GM19468 (cell line): ENCODE results near the gene KRTAP1-4.
"Not testable (repeated sequence)": the region's sequence is repeated elsewhere in the genome, so short reads cannot be mapped to it uniquely, and the experiment has no call there.

Experiments used
- ATAC-seq: cut with Tn5 transposase; IDR thresholded peaks from one replicate; pipeline ENCODE4 v1.9.1; 2021; ENCODE audit warnings: mild to moderate bottlenecking, moderate library complexity, moderate number of reproducible peaks; ENCODE audit not compliant: unreplicated experiment; ENCODE audit errors: extremely low read depth

The KRTAP1-4 gene

DNA sequence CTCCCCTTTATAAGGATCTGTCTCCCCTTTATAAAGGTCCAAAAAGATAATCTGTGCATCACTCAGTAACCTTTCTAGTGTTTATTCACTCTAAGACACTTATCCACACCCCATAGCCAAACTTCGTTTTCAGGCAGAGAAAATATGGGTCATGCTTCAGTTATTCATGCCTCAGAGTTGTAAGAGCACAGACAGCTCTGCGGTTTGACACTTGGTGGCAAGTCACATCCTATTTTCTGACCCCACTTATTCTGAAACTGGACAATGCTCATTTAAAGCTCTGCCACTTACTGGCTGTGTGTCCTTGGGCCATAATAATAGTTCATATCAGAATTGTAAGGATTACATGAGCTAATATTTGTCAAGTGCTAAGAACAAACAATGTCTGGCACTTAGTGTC is 19.1 kb upstream of the KRTAP1-4 start:
- no peak for ATAC-seq

DNA sequence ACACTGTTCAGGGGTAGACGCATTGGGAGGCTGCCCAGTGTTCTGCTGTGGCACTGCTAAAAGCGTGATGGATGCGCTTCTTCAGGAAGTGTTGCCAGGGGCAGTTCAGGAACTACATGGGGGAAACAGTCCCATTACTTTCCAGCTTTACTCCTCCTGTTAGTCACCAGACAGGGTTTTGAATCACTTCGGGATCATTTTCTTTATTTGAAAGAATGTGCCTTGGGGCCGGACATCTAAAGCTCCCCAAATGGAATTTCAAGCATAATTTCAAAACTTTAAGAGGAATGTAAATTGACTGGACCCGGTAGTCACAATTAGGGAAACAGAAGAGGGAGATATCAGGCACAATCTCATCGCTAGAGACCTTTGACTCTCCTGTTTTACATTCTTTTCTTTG is 18.4 kb upstream of the KRTAP1-4 start:
- ATAC-seq = no peak

DNA sequence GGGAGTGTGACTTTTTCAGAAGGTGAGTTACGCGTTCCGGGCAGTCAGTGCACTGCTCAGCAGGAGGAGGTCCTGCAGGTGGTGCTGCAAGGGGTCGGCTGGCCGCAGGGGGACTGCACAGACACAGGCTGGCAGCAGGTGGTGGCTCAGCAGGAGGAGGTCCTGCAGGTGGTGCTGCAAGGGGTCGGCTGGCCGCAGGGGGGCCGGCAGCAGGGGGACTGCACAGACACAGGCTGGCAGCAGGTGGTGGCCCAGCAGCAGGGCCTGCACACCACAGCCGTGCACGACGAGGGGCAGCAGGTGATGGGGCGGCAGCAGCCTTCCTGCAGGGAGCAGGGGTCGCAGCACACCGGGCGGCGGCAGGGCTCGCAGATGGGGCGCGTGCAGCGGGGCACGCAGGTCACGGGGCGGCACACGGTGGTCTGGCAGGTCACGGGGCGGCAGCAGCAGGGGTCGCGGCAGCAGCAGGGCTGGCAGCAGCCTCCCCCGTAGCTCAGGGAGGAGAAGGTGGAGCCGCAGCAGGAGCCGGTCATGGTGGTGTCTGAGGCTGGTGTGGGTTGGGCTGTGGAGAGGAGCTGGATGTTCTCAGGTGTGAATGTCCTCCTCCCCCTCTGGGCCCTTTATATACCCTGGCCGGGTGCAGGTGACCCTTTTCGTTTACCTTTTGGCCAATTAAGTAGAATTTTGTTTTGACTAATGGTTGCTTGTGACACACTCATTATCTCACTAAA is 16.9 kb upstream of the KRTAP1-4 start, which contains the start of gene KRTAP2-1:
Gene KRTAP2-1, minus strand, starts transcription at position 582 of the 731 bp plus-strand sequence. Its CDS starts 49 bp downstream, at position 533.
- not testable (repeated sequence) for ATAC-seq

DNA sequence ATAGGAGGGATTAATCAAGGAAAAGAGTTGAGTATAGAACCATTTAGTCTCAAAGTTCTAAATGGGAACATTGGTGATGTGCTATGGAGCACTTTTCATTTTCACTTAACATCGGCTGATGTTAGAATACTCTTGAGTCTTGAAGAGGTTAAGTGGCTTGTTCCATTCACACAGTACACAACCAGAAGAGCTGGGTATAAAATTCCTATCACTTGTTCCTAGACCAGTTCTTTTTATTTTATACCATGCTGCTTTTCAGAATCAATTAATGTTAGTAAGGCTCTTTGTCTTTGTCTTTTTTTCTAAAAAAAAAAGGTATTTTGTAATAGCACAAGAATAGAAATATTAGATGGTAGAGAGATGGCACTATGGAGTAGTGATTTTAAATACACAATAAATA is 13.0 kb upstream of the KRTAP1-4 start:
- ATAC-seq = no peak

DNA sequence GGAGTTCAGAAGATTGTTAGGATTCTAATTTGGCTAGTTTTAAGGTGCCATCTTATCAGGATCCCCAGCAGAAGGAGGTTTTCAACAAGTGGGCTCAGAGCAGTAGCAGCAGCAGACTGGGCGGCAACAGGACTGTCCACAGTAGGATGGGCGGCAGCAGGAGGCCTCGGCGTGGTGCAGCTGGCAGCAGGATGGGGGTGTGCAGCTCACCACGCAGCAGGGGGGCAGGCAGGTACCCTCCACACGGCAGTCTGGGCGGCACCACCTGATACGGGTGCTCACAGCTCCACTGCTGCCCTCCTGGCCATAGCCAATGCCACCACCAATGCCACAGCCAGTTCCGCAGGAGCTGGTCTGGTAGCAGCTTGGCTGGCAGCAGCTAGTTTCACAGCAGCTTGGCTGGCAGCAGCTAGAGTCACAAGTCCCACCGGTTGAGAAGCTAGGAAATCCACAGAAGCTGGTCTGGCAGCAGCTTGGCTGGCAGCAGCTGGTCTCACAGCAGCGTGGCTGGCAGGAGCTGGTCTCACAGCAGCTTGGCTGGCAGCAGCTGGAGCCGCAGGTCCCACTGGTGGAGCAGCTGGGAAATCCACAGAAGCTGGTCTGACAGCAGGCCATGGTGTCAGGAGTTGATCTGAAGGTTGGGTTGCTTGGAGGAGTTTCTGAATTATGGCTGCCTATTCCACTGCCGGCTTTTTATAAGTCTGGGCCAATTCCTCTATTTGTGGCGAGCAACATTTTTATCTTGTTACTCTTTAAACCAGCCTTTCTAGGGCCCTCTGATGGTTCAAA is 11.0 kb upstream of the KRTAP1-4 start, which contains the start of gene KRTAP1-1:
Gene KRTAP1-1, minus strand, starts transcription at position 668 of the 789 bp plus-strand sequence. Its CDS starts 53 bp downstream, at position 615.
- not testable (repeated sequence) for ATAC-seq

DNA sequence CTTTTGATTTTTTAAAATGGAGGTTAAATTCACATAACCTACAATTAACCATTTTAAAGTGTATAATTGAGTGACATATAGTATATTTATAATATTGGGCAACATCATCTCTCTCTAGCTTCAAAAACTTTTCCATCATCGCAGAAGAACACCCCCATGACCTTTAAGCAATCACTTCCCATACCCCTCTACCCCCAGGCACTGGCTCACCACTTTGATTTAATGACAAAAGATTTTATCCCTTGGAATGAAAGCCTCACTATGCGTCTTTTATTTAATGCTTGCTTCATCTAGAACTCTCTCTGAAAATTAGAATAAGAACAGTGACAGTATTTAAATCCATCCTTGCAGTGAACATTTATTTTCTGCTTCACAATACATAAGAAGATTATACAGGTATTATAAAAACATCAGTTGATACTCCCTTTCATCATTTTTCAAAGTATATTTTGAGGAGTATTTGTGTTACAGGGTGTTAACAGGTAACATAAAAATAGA is 7.9 kb upstream of the KRTAP1-4 start:
- ATAC-seq = no peak

DNA sequence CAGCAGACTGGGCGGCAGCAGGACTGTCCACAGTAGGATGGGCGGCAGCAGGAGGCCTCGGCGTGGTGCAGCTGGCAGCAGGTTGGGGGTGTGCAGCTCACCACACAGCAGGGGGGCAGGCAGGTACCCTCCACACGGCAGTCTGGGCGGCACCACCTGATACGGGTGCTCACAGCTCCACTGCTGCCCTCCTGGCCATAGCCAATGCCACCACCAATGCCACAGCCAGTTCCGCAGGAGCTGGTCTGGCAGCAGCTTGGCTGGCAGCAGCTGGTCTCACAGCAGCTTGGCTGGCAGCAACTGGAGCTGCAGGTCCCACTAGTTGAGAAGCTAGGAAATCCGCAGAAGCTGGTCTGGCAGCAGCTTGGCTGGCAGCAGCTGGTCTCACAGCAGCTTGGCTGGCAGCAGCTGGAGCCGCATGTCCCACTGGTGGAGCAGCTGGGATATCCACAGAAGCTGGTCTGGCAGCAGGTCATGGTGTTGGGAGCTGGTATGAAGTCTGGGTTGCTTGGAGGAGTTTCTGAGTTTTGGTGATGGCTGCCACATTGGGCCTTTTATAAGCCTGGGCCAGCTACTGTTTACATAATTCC is 4.4 kb upstream of the KRTAP1-4 start, which contains the start of gene KRTAP1-3:
Gene KRTAP1-3, minus strand, starts transcription at position 529 of the 590 bp plus-strand sequence. Its CDS starts 53 bp downstream, at position 476.
- not testable (repeated sequence) for ATAC-seq

DNA sequence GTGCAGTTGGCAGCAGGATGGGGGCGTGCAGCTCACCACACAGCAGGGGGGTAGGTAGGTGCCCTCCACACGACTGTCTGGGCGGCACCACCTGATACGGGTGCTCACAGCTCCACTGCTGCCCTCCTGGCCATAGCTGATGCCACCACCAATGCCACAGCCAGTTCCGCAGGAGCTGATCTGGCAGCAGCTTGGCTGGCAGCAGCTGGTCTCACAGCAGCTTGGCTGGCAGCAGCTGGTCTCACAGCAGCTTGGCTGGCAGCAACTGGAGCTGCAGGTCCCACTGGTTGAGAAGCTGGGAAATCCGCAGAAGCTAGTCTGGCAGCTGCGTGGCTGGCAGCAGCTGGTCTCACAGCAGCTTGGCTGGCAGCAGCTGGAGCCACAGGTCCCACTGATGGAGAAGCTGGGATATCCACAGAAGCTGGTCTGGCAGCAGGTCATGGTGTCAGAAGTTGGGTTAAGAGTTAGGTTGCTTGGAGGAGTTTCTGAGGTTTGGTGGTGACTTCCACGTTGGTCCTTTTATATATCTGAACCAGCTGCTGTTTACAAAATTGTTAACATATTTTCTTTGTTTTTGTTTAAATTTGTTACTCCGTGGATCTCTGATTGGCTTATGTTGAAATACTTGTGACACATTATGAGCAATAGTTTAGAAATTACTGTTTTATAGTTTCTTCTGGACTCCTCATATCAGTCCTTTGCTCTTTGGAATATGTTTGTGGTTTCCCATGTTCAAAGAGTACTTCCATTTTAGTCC is 3.1 kb downstream of the KRTAP1-4 start, which contains the start of gene KRTAP1-5:
Gene KRTAP1-5, minus strand, starts transcription at position 494 of the 757 bp plus-strand sequence. Its CDS starts 53 bp downstream, at position 441.
- no peak for ATAC-seq

DNA sequence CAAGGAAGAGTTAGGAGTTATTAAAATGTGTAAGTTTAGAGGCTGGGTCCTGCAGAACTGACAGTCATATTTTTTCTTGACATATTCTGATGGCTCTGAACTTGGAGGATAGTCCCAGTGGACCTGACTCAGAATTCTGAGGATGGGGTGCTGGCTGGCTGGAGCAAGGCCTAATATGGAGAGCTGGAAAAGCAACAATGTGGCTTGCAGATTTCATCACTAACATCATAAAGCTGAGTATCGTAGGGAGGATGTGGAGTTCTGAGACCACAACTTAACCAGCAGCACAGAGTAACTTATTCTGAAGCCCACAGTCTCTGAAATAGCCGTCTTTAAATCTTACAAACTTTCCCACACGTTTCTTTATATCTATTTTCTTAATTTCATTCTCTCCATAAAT is 5.3 kb downstream of the KRTAP1-4 start:
- ATAC-seq = no peak

DNA sequence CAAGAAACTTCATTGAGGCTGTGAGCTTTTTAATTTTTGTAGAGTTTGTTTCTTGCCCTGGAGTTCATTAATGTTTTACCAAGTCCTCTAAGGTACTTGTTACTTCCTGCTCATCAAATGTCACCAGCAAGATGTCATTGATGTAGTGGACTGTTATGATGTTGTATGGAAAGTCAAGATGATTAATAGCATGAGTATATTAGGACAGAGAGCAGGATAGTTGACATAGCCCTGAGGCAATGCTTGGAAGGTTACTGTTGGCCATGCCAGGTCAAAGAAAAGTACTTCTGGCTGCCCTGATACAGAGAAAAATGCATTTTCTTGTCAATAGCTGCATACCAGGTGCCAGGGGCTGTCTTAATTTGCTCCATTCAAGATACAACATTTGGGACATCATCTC is 9.7 kb downstream of the KRTAP1-4 start:
- no peak for ATAC-seq

DNA sequence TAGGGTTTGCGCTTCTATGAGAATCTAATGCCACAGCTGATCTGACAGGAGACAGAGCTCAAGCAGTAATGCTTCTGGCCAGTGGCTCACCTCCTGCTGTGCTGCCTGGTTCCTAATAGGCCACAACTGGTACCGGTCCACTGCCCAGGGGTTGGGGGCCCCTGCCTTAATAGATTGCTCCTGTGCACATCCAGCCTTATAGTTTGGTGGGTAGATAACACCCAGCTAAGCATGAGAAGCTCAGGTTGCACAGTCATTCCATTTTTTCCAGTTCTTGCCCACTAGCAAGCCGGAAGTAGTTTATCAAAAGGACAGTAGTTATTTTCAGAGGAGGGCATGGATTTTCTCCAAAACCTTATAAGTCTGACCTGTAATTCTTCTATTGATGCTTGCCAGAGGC is 10.6 kb downstream of the KRTAP1-4 start:
- no peak for ATAC-seq

DNA sequence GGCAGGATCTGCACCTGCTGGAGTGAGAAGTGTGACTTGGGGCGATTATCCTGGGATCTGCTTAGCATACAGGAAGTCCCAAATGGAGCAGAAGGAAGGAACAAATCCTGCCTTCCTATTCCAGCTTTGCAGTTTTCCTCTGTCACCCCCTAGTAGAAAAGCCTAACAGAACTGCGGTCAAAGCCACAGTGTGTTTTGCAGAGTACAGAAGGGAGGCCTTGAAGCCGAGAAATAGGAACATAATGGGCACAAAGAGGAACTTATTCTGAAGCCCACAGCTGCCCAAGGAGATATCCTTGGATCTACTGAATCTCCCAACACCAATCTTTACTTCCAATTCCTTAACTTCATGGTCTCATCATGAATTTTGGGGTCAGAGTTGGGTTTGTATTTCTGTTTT is 11.5 kb downstream of the KRTAP1-4 start:
- no peak for ATAC-seq

DNA sequence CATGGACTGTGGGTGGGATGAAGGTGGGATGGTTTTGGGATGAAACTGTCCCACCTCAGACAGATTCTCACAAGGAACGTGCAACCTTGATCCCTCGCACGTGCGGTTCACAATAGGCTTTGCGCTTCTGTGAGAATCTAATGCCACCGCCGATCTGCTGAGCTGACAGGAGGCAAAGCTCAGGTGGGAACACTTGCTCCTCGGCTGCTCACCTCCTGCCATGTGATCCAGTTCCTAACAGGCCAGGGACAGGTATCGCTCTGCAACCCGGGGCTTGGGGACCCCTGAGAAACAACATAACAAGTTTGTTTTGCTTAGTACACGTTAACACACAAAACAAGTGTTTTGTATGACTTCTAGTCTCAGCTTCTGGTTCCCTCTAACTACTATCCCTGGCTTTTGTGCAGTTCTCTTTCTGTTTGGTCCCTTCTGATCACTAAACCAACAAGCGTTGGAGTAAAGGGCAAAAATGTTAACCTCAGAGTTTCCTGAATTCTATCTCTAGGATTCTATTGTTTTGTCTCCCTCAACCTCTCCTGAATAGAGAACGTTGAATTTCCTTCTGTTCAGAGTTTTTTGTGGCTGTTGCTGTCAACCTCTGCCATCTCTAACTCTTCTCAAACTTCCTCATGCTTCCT is 13.3 kb downstream of the KRTAP1-4 start:
- no peak for ATAC-seq

DNA sequence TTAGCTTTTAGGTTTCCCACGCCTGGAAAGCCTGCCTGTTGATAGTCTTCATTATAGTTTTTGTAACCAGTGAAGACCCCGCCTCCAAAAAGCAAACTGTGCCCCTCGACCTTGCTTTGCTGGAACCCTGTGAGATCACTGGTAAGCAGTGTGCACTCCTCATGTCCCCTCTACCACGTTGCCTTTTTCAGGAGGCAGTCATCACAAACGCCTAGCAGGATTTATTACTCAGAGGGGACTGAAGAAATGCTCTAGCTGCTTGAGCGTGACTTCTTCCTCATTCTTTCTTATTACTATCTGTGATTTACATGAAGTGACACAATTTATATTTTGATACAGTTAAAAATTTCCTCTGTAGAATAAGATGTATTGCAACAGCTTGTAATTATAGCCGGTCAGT is 14.5 kb downstream of the KRTAP1-4 start:
- ATAC-seq = no peak

DNA sequence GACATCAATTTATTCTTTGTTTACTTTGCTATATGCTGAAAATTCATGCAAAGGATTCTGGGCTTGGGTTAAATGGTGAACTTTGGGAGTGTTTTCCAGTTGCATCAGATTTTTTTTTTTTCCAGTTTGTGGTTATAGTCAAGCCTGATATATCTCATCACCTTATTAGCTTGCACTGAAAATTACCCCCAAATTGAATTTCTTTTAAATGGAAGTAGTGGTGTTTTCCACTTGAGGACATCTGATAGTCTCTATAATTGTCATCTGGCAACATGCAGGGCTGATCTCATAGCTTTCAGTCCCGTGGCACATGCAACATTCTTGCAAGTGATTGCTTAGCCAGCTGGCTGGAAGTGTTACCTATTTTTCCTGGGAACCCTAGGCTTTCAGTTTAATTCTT is 16.4 kb downstream of the KRTAP1-4 start:
- no peak for ATAC-seq

DNA sequence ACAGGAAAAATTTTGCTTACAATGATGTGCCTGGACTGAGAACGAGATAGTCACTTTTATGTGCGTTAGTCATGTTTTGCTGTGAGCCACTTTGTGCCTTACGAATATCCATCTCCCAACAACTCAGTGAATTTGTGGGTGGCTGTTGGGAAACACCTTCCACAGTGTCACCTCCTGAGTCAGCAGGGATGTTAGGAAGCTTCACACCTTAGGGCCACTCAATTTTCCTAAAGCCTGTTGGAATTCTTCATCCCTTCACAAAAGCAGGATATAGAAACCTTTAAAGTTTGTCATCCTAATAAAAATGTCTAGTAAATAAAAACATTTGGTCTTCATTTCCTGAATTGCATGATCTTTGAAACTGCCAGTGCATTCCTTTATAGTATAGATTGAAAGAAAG is 16.8 kb downstream of the KRTAP1-4 start:
- ATAC-seq = no peak

DNA sequence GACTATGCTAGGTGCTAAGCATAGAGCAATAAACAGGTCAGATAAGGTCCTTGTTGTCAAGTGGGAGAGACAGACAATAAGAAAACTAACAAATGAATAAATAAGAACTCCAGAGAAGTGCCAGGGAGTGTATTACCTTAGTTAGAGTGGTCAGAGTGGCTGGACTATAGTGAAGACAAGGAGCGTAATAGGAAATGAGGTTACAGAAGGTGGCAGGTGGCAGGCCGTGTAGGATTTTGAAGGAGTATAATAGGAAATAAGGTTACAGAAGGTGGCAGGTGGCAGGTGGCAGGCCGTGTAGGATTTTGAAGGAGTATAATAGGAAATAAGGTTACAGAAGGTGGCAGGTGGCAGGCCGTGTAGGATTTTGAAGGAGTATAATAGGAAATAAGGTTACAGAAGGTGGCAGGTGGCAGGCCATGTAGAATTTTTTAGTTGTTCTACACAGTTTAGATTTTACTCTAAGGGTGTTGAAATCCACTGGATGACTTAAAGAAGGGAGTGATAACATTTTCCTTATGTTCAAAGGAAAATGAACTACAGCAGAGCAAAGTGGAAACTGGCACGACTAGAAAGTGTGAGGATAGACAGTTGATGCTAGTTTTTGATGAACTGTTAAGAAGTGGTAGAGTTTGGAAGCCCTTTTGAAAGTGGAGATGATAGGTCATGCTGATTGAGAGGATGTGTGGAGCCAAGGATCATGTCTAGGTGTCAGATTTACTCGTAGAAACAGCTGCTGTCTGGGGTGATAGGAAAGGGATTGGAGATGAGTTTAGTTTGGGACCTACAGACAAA is 17.5 kb downstream of the KRTAP1-4 start:
- ATAC-seq = no peak

DNA sequence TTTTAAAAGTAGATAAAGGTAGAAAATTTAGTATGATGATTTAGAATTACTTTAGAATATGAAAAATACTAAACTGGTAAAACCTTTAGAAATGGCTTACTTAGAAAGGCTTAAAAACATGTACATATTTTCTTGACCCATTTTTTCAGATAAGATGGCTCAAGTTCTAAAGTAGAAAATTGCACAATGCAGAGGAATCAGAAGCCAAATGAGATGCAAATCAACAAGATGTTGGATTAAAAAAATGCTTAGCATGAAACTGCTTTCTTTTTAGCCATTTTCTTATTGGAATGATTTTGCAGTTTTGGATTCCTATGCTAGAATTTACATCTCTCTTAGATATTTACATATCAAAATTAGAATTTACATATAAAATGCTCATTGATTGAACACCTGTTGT is 19.6 kb downstream of the KRTAP1-4 start:
- no peak for ATAC-seq

DNA sequence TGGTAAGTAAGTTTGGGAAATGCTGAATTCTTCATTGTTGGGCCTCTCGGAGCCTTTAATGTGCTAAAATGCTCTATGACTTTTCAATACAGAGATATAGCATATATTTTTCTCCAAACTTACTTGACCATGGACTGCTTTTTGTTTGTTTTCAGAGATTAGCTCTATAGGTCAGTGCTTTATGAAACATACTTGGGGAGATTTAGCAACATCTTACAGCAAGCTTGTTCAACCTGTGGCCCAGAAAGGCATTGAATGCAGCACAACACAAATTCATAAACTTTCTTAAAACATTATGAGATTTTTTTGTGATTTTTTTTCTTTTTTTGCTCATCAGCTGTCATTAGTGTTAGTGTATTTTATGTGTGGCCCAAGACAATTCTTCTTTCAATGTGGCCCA is 20.1 kb downstream of the KRTAP1-4 start:
- ATAC-seq = no peak
